NT2/D1 (cell line): ENCODE data around the gene AGMAT.

ENCODE experiments used
- YY1 ChIP-seq: IDR thresholded peaks from 2 replicates; pipeline ENCODE4 v1.6.1; 2011; ENCODE audit not compliant: insufficient read length, insufficient read depth
- ZNF274 ChIP-seq: IDR thresholded peaks from 2 replicates; pipeline ENCODE4 v1.6.1; 2011; ENCODE audit warnings: mild to moderate bottlenecking, low read depth, low read length

GRCh38 chr1:15523104-15524020 lies 61.5 kb downstream of the AGMAT start:
- no peak for TF ChIP-seq ZNF274
- TF ChIP-seq YY1, result no peak
